Mucosa of descending colon (tissue), 3 donors: Measurements from ENCODE around the gene KLHL21. TPM values are rescaled to one million over a fixed set of nuclear protein-coding genes. Genes with fewer than 3 reads are reported as not detected.

Experiments
- ATAC-seq: fragments of 200-7000 bp; cut with Tn5 transposase; one replicate; pipeline ENCODE4 v1.9.1; 2020; ENCODE audit warnings: mild to moderate bottlenecking, moderate library complexity
- DNase-seq, 3 donors: peaks; one replicate each; pipeline ENCODE4 v3.0.0-alpha.2; 2020
- H3K36me3 ChIP-seq: fragments of 200-600 bp; one replicate; pipeline ENCODE4 v1.8.0; 2021; ENCODE audit warnings: low read depth, mild to moderate bottlenecking
- H3K4me1 ChIP-seq: fragments of 200-600 bp; one replicate; pipeline ENCODE4 v1.8.0; 2021; ENCODE audit warnings: low read depth, mild to moderate bottlenecking
- H3K4me3 ChIP-seq: fragments of 200-600 bp; one replicate; pipeline ENCODE4 v1.8.0; 2021; ENCODE audit warnings: mild to moderate bottlenecking
- H3K9me3 ChIP-seq: fragments of 200-600 bp; one replicate; pipeline ENCODE4 v1.8.0; 2021; ENCODE audit warnings: mild to moderate bottlenecking
- intact Hi-C, 2 donors: fragments of 100-400 bp; cut with DNase I in 1 of 2; cut with micrococcal nuclease in 1 of 2; formaldehyde crosslinking; loops; one replicate each; pipeline versions ENCODE4 v1.11.0 to v1.11.1; 2022; cut with DNase I, micrococcal nuclease
- total RNA-seq, 3 donors: library from RNA; stranded (reverse); fragmentation: NEBNext Ultra II Directional in 2 of 3; extraction: Animal tissue kit (Norgen Biotek cat#: 25700) in 2 of 3; gene quantifications; one replicate each; pipeline versions ENCODE4 v1.2.1 to v1.2.4, GENCODE V29; 2021 to 2023
- TF ChIP-seq, protein P1 (sequence below): fragments of 200-600 bp; IDR thresholded peaks from one replicate; pipeline ENCODE4 v1.8.0; 2022; ENCODE audit warnings: antibody characterized with exemption, mild to moderate bottlenecking
- donor health status: DM: no; HTN: no; CAD: no; lungs with moderate emphysema.
- donor health status: DM: no; HTN: no; CAD: no.
- donor health status: DM: no; HTN: yes; CAD: no.

Gene KLHL21
- total RNA-seq, 3 donors from 2014 or later: 8.7 to 68.2 (median 10.7) TPM

DNA sequence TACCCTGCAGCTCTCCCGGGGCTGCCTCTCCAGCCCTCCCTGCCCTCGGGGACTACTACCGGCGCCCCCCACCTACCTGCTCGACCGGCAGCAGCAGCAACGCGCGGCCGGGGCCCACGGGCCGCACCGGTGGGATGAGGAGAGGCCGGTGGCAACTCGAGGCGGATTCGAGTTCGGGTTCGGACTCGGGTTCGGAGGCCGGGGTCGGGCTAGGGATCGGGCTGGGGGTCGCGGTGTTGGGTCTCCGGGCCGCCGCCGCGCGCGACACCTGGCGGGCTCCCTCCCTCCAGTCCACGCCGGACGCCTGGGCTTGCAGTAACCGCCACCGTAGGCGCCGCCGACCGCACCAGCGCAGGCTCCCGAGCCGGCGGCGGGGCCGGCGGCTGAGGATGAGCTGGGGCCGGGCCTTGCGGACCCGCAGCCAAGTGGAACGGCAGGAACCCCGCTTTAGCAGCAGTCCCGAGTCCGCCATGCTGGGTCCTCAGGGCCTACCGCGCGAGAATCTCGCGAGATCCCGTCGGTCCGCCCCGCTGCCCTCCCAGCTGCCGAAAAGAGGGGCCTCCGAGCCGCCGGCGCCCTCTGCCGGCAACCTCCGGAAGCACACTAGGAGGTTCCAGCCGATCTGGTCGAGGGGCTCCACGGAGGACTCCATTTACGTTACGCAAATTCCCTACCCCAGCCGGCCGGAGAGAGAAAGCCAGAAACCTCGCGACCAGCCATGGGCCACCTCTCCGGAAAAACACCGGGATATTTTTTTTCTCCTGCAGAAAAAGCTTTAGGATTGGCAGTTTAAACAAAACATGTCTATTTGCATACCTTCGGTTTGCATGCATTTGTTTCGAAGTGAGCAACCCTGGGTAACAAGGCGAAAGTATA, 48.4 kb downstream of the KLHL21 start, which contains the start of gene NOL9:
TSS of gene NOL9 (minus strand) at position 483 of the 876 bp plus-strand sequence. CDS start at position 472, 11 bp downstream.
- TF ChIP-seq, protein P1, sequence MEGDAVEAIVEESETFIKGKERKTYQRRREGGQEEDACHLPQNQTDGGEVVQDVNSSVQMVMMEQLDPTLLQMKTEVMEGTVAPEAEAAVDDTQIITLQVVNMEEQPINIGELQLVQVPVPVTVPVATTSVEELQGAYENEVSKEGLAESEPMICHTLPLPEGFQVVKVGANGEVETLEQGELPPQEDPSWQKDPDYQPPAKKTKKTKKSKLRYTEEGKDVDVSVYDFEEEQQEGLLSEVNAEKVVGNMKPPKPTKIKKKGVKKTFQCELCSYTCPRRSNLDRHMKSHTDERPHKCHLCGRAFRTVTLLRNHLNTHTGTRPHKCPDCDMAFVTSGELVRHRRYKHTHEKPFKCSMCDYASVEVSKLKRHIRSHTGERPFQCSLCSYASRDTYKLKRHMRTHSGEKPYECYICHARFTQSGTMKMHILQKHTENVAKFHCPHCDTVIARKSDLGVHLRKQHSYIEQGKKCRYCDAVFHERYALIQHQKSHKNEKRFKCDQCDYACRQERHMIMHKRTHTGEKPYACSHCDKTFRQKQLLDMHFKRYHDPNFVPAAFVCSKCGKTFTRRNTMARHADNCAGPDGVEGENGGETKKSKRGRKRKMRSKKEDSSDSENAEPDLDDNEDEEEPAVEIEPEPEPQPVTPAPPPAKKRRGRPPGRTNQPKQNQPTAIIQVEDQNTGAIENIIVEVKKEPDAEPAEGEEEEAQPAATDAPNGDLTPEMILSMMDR: peak; percentile 96
- intact Hi-C loops: no loop called here

DNA sequence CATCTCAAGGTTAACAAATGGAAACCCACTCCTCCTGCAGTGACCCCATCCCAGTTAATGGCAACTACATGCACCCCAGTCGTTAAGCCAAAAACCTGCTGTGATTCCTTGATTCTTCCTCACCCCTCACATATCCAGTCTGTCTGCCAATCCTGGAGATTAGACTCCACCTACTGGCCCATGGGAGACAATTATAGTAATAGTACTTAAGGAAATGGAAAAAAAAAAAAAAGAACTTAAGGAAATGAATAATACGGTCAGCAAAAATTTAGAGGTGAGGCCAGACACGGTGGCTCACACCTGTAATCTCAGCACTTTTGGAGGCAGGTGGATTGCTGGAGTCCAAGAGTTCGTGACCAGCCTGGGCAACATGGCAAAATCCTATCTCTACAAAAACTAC, 55.4 kb downstream of the KLHL21 start:
- Histone ChIP-seq H3K4me3 (no peak overlapping the region), H3K4me1 (peaks cover 4% of the 10 kb centered on the region), H3K36me3 (no peaks in the 10 kb centered on the region), H3K9me3 (no peaks in the 10 kb centered on the region)
- intact Hi-C loops: no loop called here
- ATAC-seq (no peak), DNase-seq (no peak)
- TF ChIP-seq, protein P1: no peak

More for the DNA sequence above, 48.4 kb downstream of the KLHL21 start, which contains the start of gene NOL9:
- Histone ChIP-seq H3K9me3 (no peaks in the 10 kb centered on the region), H3K36me3 (no peaks in the 10 kb centered on the region), H3K4me1 (peaks cover 15% of the 10 kb centered on the region), H3K4me3 (peak within 1 kb of the TSS; percentile 90)
- ATAC-seq: peak; percentile 100
- DNase-seq: peak; percentile 95 to 96 (median 96)

DNA sequence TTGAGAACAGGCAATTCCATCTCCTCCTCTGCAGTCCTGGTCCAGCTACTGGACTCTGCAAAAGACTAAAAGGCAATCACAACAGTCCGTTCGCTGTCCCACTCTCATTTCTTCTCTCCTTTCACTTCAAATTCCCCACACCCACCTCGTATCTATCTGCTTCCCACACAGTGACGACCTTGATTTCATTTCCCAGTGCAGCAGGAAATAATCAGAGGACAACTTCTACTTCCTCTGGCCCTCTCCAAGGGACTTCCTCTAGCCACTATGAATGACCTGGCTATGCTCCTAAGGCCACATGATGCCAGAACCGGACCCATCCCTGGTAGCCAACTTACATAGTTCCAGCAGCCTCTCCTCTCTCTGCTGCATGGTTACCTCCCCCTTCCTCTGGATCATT, 56.3 kb downstream of the KLHL21 start:
- Histone ChIP-seq H3K9me3 (no peaks in the 10 kb centered on the region), H3K4me3 (no peak overlapping the region), H3K4me1 (no peaks in the 10 kb centered on the region), H3K36me3 (no peaks in the 10 kb centered on the region)
- DNase-seq (no peak), ATAC-seq (no peak)
- intact Hi-C loops: no loop called here
- TF ChIP-seq, protein P1: no peak

DNA sequence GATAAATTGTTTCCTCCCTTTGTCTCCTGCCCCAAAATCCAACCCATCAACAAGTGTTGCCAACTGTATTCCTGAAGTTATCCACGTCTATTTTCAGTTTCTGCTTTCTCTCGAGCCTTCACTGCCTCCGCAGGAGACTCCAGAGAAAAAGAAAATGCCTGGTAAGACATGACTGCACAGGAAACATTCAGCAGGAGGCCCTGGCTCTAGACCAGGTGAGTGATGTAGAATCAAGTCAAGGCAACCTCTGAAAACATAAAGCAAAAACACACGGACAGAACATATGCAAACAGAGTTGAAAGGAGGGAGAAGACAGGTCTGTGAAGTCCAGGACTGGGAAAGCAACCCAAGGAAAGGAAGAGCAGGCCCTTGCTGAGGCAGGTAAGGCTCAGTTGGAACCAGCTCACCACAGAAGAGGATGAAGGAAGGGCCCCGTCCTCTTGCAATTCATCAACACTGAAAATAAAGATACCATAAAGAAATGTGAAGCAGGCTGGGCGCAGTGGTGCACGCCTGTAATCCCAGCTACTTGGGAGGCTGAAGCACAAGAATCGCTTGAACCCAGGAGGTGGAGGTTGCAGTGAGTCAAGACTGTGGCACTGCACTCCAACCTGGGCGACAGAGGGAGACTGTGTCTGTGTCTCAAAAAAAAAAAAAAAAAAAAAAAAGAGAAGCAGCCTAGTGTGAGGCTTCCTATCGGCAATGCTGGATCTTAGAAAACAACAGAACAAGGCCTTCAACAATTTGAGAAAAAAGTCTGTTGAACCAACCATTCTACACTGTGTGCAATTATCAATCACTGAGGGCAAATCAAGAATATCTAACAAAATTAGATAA, 57.2 kb downstream of the KLHL21 start:
- no peak for DNase-seq
- intact Hi-C loops: no loop called here
- H3K36me3 ChIP-seq: no peaks in the 10 kb centered on the region
- H3K4me1 ChIP-seq: no peaks in the 10 kb centered on the region
- no peaks in the 10 kb centered on the region for H3K9me3 ChIP-seq
- H3K4me3 ChIP-seq: no peak overlapping the region
- no peak for ATAC-seq
- TF ChIP-seq, protein P1: no peak

DNA sequence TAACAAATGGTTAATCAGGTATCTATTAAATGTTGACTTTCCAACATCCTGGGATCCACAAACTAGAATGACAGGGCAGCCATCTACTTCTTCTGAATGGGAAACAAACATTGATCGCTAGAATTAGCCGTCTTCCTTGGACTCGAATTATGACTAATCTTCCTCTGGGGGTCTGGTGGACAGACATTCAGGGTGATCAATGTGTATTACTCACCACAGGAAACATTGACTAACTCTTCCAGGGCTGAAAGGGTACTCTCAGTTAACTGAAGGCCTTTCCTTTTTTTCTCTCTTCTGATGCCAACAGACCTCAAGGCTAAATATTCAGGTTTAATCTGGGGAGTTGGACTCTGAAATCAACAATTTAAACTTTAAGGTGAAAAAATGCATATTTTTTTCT, 57.8 kb downstream of the KLHL21 start:
- Histone ChIP-seq H3K4me1 (no peaks in the 10 kb centered on the region), H3K9me3 (no peaks in the 10 kb centered on the region), H3K36me3 (no peaks in the 10 kb centered on the region), H3K4me3 (no peak overlapping the region)
- ATAC-seq (no peak), DNase-seq (no peak)
- intact Hi-C loops: no loop called here
- TF ChIP-seq, protein P1: no peak

Other genes starting within 250 kb of the KLHL21 start
- gene ACOT7, start 209.1 kb downstream of the KLHL21 start, total RNA-seq: 10 to 100 TPM; 37.9 to 60.1 (median 42.7) TPM
- gene HES2, start 182.9 kb downstream of the KLHL21 start, total RNA-seq: 10 to 100 TPM in 2 of 3 donors, 1 to 10 TPM in 1; 8.6 to 23.0 (median 22.4) TPM
- 100 to 1,000 TPM in 2 of 3 donors, 10 to 100 TPM in 1; 65.7 to 137 (median 124) TPM for gene ESPN, start 178.1 kb downstream of the KLHL21 start, total RNA-seq
- 10 to 100 TPM; 18.3 to 45.1 (median 35.3) TPM for gene TNFRSF25, start 136.7 kb downstream of the KLHL21 start, total RNA-seq
- gene PLEKHG5, start 111.2 kb downstream of the KLHL21 start, total RNA-seq: 10 to 100 TPM; 20.1 to 32.9 (median 20.2) TPM
- gene NOL9, start 48.4 kb downstream of the KLHL21 start, total RNA-seq: 10 to 100 TPM; 20.0 to 28.3 (median 21.1) TPM
- under 1 TPM in 2 of 3 donors, not detected in 1; 0.13 to 0.14 TPM for gene TAS1R1, start 47.6 kb downstream of the KLHL21 start, total RNA-seq
- 10 to 100 TPM; 36.8 to 53.9 (median 42.3) TPM for gene ZBTB48, start 22.9 kb downstream of the KLHL21 start, total RNA-seq
- gene PHF13, start 10.9 kb upstream of the KLHL21 start, total RNA-seq: 10 to 100 TPM in 1 of 3 donors, 1 to 10 TPM in 2; 6.6 to 21.5 (median 8.9) TPM
- gene THAP3, start 22.0 kb upstream of the KLHL21 start, total RNA-seq: 10 to 100 TPM in 2 of 3 donors, 1 to 10 TPM in 1; 8.5 to 19.4 (median 13.7) TPM
- 10 to 100 TPM; 71.1 to 89.0 (median 78.9) TPM for gene DNAJC11, start 98.9 kb upstream of the KLHL21 start, total RNA-seq
- 100 to 1,000 TPM in 1 of 3 donors, 10 to 100 TPM in 2; 73.4 to 114 (median 82.6) TPM for gene CAMTA1, start 182.6 kb upstream of the KLHL21 start, total RNA-seq